Ishikawa (cell line): Measurements from ENCODE around the gene DAP.

Experiments
- CEBPB ChIP-seq: IDR thresholded peaks from 2 replicates; pipeline ENCODE4 v1.6.1; 2012
- CREB1 ChIP-seq: IDR thresholded peaks from 2 replicates; pipeline ENCODE4 v1.6.1; 2012; ENCODE audit warnings: low read depth
- EGR1 ChIP-seq: IDR thresholded peaks from 2 replicates; pipeline ENCODE4 v1.6.1; 2012
- EP300 ChIP-seq: IDR thresholded peaks from 2 replicates; pipeline ENCODE4 v1.6.1; 2012; ENCODE audit warnings: borderline replicate concordance
- FOXM1 ChIP-seq: IDR thresholded peaks from 2 replicates; pipeline ENCODE4 v1.6.1; 2012; ENCODE audit warnings: low read depth, borderline replicate concordance
- NFIC ChIP-seq: IDR thresholded peaks from 2 replicates; pipeline ENCODE4 v1.6.1; 2012
- RAD21 ChIP-seq: IDR thresholded peaks from 2 replicates; pipeline ENCODE4 v1.6.1; 2012; ENCODE audit warnings: low read depth
- TAF1 ChIP-seq: IDR thresholded peaks from 2 replicates; pipeline ENCODE4 v1.6.1; 2012; ENCODE audit warnings: low read depth, mild to moderate bottlenecking
- TCF12 ChIP-seq: IDR thresholded peaks from 2 replicates; pipeline ENCODE4 v1.6.1; 2012; ENCODE audit warnings: low read depth
- TEAD4 ChIP-seq: IDR thresholded peaks from 2 replicates; pipeline ENCODE4 v1.6.1; 2012
- USF1 ChIP-seq: IDR thresholded peaks from 2 replicates; pipeline ENCODE4 v1.6.1; 2012
- YY1 ChIP-seq: IDR thresholded peaks from 2 replicates; pipeline ENCODE4 v1.6.1; 2012; ENCODE audit warnings: low read depth
- ZBTB7A ChIP-seq: IDR thresholded peaks from 2 replicates; pipeline ENCODE4 v1.6.1; 2012; ENCODE audit warnings: low read depth
- TF ChIP-seq, protein P1 (sequence below): IDR thresholded peaks from 2 replicates; pipeline ENCODE4 v1.6.1; 2012; ENCODE audit warnings: low read depth, mild to moderate bottlenecking
- TF ChIP-seq, protein P2 (sequence below): IDR thresholded peaks from 2 replicates; pipeline ENCODE4 v1.6.1; 2012

Gene DAP

DNA sequence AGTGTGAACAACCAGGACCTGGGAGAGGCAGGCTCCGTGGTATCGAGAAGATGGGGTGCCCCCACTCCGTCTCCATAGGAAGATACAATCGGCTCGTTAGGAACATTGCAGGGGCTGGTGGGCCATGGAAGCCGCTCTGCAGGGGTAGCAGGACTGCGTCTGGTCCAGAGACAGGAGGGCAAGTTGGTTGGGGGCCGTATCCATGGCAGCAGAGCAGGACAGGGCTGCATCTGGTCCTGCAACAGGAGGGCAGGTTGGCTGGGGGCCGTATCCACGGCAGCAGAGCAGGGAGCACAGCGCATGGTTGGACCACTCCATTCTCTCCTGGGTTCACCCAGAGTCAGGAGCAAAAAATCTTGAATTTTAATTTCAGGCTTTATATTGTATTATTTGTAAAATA is 99.0 kb downstream of the DAP start:
- TF ChIP-seq EP300, result no peak
- TF ChIP-seq YY1, result no peak
- TF ChIP-seq CEBPB, result no peak
- no peak for TF ChIP-seq TEAD4
- no peak for TF ChIP-seq EGR1
- no peak for TF ChIP-seq NFIC
- no peak for TF ChIP-seq FOXM1
- TF ChIP-seq, protein P1, sequence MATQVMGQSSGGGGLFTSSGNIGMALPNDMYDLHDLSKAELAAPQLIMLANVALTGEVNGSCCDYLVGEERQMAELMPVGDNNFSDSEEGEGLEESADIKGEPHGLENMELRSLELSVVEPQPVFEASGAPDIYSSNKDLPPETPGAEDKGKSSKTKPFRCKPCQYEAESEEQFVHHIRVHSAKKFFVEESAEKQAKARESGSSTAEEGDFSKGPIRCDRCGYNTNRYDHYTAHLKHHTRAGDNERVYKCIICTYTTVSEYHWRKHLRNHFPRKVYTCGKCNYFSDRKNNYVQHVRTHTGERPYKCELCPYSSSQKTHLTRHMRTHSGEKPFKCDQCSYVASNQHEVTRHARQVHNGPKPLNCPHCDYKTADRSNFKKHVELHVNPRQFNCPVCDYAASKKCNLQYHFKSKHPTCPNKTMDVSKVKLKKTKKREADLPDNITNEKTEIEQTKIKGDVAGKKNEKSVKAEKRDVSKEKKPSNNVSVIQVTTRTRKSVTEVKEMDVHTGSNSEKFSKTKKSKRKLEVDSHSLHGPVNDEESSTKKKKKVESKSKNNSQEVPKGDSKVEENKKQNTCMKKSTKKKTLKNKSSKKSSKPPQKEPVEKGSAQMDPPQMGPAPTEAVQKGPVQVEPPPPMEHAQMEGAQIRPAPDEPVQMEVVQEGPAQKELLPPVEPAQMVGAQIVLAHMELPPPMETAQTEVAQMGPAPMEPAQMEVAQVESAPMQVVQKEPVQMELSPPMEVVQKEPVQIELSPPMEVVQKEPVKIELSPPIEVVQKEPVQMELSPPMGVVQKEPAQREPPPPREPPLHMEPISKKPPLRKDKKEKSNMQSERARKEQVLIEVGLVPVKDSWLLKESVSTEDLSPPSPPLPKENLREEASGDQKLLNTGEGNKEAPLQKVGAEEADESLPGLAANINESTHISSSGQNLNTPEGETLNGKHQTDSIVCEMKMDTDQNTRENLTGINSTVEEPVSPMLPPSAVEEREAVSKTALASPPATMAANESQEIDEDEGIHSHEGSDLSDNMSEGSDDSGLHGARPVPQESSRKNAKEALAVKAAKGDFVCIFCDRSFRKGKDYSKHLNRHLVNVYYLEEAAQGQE, result no peak
- TF ChIP-seq, protein P2, sequence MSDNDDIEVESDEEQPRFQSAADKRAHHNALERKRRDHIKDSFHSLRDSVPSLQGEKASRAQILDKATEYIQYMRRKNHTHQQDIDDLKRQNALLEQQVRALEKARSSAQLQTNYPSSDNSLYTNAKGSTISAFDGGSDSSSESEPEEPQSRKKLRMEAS, result no peak
- no peak for TF ChIP-seq ZBTB7A
- TF ChIP-seq USF1, result no peak

- TF ChIP-seq, protein P1, result no peak
- no peak for TF ChIP-seq CEBPB
- TF ChIP-seq FOXM1, result no peak
- TF ChIP-seq, protein P2, result no peak
- no peak for TF ChIP-seq YY1
- TF ChIP-seq TCF12, result no peak
- TF ChIP-seq EGR1, result no peak
- TF ChIP-seq ZBTB7A, result no peak
- no peak for TF ChIP-seq RAD21
- no peak for TF ChIP-seq TEAD4
- no peak for TF ChIP-seq EP300
- no peak for TF ChIP-seq USF1
- no peak for TF ChIP-seq TAF1
- no peak for TF ChIP-seq CREB1
- TF ChIP-seq NFIC, result no peak
Measured at GRCh38 chr5:10661401-10661800, 99.6 kb downstream of the DAP start.

DNA sequence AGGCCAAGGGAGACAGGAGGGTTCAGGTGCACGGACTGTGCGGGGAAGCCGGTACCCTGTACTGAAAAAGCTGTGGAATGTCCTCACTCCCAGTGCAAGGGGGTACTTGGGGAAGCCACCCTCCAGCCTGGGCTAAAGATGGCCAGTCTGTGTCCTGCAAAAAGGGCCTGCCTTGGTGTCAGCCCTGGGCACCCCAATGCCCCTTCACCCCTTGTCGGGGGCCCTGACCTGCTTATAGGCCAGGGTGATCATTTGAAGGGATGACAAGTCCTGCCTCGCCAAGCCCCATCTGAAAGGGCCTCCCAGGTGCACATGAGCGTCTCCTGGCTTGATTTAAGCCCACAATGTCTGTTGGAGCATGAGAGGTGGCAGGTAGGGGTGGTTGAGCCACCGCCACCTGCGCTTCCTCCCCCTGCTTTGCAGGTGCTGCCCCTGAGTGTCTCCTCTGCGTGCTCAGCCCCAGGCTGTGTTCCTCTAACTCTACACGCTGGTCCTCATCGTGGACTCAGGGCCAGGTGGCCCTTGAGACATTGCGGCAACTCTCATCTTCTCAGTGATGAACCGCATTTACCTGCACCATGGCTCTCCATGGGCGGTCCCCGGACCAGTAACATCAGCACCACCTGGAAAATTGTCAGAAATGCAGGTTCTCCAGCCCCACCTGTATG is 100.2 kb downstream of the DAP start:
- no peak for TF ChIP-seq YY1
- TF ChIP-seq TCF12, result no peak
- TF ChIP-seq TEAD4, result no peak
- no peak for TF ChIP-seq USF1
- TF ChIP-seq CREB1, result no peak
- TF ChIP-seq, protein P1, result no peak
- no peak for TF ChIP-seq NFIC
- TF ChIP-seq EGR1, result no peak
- TF ChIP-seq TAF1, result no peak
- TF ChIP-seq RAD21, result no peak
- TF ChIP-seq EP300, result no peak

DNA sequence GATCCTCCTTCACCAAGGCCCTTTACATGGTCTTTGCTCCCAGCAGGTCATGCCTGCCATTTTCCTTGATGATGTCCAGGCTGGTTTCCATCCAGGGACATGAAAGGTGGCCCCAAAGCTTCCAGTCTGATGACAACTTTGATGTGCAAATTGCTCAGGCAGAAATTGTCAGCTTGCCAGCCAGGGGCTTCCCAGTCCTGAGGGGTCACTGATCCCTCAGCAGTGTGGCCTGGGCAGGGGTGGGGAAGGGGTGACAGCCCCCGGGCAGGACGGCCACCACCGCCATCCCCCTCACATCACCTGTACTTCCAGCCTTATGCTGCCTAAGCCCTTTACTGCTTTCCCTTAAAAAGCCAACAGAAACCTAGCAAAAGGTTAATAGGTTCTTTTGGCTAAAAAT is 100.9 kb downstream of the DAP start:
- TF ChIP-seq TCF12 (no peak), EP300 (no peak), USF1 (no peak), ZBTB7A (no peak), RAD21 (no peak), NFIC (no peak), YY1 (no peak), EGR1 (no peak), CEBPB (no peak), CREB1 (no peak), TAF1 (no peak), FOXM1 (no peak), TEAD4 (no peak)
- TF ChIP-seq, protein P2, result no peak
- TF ChIP-seq, protein P1, result no peak
